Right atrium auricular region (tissue), 2 donors: ENCODE measurements around the gene ANKFY1. TPM values are rescaled to one million over a fixed set of nuclear protein-coding genes. Genes with fewer than 3 reads are reported as not detected.

ENCODE experiments used
- DNase-seq: peaks from one replicate; pipeline ENCODE4 v3.0.0-alpha.2; 2019; ENCODE audit warnings: low spot score
- H3K27ac ChIP-seq, 2 donors: fragments of 200-600 bp; sonication (generic); 1 replicate in 1 of 2; 2 replicates in 1 of 2; pipeline ENCODE4 v1.5.1; 2016 to 2019
- H3K27me3 ChIP-seq, 2 donors: fragments of 200-600 bp; sonication (generic); one replicate each; pipeline versions ENCODE4 v1.5.1 to v1.6.0; 2017 to 2019
- H3K36me3 ChIP-seq: fragments of 200-600 bp; sonication (generic); one replicate; pipeline ENCODE4 v1.5.1; 2016
- H3K4me1 ChIP-seq, 2 donors: fragments of 200-600 bp; sonication (generic); one replicate each; pipeline versions ENCODE4 v1.5.1 to v1.6.0; 2017 to 2019
- H3K4me3 ChIP-seq, 2 donors: fragments of 200-600 bp; sonication (generic); 1 replicate in 1 of 2; 2 replicates in 1 of 2; pipeline ENCODE4 v1.5.1; 2017 to 2019; ENCODE audit warnings: mild to moderate bottlenecking in 1 of 2, moderate library complexity in 1 of 2
- H3K9me3 ChIP-seq, 2 donors: fragments of 200-600 bp; sonication (generic); one replicate each; pipeline ENCODE4 v1.5.1; 2019
- CTCF ChIP-seq, 2 donors: fragments of 200-600 bp; sonication (generic); IDR thresholded peaks; one replicate each; pipeline ENCODE4 v1.5.1; 2019; ENCODE audit warnings: antibody characterized with exemption in 2 of 2
- total RNA-seq, 2 donors: library from RNA; depleted of rRNA; stranded (reverse); fragments of >200 nt; gene quantifications; one replicate each; pipeline ENCODE4 v1.1.0, GENCODE V29; 2016

ANKFY1 gene
- total RNA-seq, 2 donors from 2014 or later: 13.9 to 16.7 TPM

- TF ChIP-seq CTCF (IDR thresholded peaks at IDR 0.05): no peak
- Histone ChIP-seq H3K4me1 (no peaks in the 10 kb centered on the region), H3K27ac (no peak overlapping the region), H3K36me3 (peaks cover 7% of the 10 kb centered on the region), H3K27me3 (no peaks in the 10 kb centered on the region), H3K9me3 (no peaks in the 10 kb centered on the region), H3K4me3 (no peak overlapping the region)
- DNase-seq: no peak
Observed at GRCh38 chr17:4155980-4156620, 107.7 kb downstream of the ANKFY1 start.

GRCh38 chr17:4154201-4154600 is 109.6 kb downstream of the ANKFY1 start:
- no peak overlapping the region for H3K4me3 ChIP-seq
- TF ChIP-seq CTCF (IDR thresholded peaks at IDR 0.05): no peak
- H3K9me3 ChIP-seq: no peaks in the 10 kb centered on the region
- no peaks in the 10 kb centered on the region for H3K27me3 ChIP-seq
- H3K36me3 ChIP-seq: peaks cover 18% of the 10 kb centered on the region
- no peak for DNase-seq
- no peaks in the 10 kb centered on the region for H3K4me1 ChIP-seq
- no peak overlapping the region for H3K27ac ChIP-seq

- H3K4me3 ChIP-seq: no peak overlapping the region
- H3K36me3 ChIP-seq: peaks cover 18% of the 10 kb centered on the region
- no peak for DNase-seq
- no peaks in the 10 kb centered on the region for H3K4me1 ChIP-seq
- H3K27me3 ChIP-seq: no peaks in the 10 kb centered on the region
- H3K9me3 ChIP-seq: no peaks in the 10 kb centered on the region
- no peak for TF ChIP-seq CTCF (IDR thresholded peaks at IDR 0.05)
- no peak overlapping the region for H3K27ac ChIP-seq
Observed at GRCh38 chr17:4152471-4152870, 111.3 kb downstream of the ANKFY1 start.

GRCh38 chr17:4150096-4150495 is 113.7 kb downstream of the ANKFY1 start:
- H3K27ac ChIP-seq: no peak overlapping the region
- H3K27me3 ChIP-seq: no peaks in the 10 kb centered on the region
- peaks cover 13% of the 10 kb centered on the region for H3K36me3 ChIP-seq
- no peak for DNase-seq
- no peak for TF ChIP-seq CTCF (IDR thresholded peaks at IDR 0.05)
- no peaks in the 10 kb centered on the region for H3K4me1 ChIP-seq
- no peak overlapping the region for H3K4me3 ChIP-seq
- H3K9me3 ChIP-seq: no peaks in the 10 kb centered on the region

- Histone ChIP-seq H3K36me3 (peaks cover 13% of the 10 kb centered on the region), H3K9me3 (no peaks in the 10 kb centered on the region), H3K27me3 (no peaks in the 10 kb centered on the region), H3K27ac (no peak overlapping the region), H3K4me3 (no peak overlapping the region), H3K4me1 (peaks cover 0 to 7% of the 10 kb centered on the region in 2 donors)
- no peak for TF ChIP-seq CTCF (IDR thresholded peaks at IDR 0.05)
- DNase-seq: no peak
Observed at GRCh38 chr17:4148611-4149308, 115.0 kb downstream of the ANKFY1 start.
